A549 treated with RU486 at 1 μM for 4 hours (cell line): ENCODE data around the gene SCAF11. TPM values are rescaled to one million over a fixed set of nuclear protein-coding genes. Genes with fewer than 3 reads are reported as not detected.

Experiments used
- total RNA-seq: library from RNA; stranded (reverse); fragments of 200-300 nt; extraction: Qiagen RNA extraction; gene quantifications from 5 replicates; pipeline ENCODE4 v1.2.3, GENCODE V29; 2022; ENCODE audit warnings: low read depth

SCAF11 gene, protein sequence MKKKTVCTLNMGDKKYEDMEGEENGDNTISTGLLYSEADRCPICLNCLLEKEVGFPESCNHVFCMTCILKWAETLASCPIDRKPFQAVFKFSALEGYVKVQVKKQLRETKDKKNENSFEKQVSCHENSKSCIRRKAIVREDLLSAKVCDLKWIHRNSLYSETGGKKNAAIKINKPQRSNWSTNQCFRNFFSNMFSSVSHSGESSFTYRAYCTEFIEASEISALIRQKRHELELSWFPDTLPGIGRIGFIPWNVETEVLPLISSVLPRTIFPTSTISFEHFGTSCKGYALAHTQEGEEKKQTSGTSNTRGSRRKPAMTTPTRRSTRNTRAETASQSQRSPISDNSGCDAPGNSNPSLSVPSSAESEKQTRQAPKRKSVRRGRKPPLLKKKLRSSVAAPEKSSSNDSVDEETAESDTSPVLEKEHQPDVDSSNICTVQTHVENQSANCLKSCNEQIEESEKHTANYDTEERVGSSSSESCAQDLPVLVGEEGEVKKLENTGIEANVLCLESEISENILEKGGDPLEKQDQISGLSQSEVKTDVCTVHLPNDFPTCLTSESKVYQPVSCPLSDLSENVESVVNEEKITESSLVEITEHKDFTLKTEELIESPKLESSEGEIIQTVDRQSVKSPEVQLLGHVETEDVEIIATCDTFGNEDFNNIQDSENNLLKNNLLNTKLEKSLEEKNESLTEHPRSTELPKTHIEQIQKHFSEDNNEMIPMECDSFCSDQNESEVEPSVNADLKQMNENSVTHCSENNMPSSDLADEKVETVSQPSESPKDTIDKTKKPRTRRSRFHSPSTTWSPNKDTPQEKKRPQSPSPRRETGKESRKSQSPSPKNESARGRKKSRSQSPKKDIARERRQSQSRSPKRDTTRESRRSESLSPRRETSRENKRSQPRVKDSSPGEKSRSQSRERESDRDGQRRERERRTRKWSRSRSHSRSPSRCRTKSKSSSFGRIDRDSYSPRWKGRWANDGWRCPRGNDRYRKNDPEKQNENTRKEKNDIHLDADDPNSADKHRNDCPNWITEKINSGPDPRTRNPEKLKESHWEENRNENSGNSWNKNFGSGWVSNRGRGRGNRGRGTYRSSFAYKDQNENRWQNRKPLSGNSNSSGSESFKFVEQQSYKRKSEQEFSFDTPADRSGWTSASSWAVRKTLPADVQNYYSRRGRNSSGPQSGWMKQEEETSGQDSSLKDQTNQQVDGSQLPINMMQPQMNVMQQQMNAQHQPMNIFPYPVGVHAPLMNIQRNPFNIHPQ (N-terminal part only)
- total RNA-seq = 40.3 to 67.5 TPM (median 53.2 TPM) in 5 replicates

DNA sequence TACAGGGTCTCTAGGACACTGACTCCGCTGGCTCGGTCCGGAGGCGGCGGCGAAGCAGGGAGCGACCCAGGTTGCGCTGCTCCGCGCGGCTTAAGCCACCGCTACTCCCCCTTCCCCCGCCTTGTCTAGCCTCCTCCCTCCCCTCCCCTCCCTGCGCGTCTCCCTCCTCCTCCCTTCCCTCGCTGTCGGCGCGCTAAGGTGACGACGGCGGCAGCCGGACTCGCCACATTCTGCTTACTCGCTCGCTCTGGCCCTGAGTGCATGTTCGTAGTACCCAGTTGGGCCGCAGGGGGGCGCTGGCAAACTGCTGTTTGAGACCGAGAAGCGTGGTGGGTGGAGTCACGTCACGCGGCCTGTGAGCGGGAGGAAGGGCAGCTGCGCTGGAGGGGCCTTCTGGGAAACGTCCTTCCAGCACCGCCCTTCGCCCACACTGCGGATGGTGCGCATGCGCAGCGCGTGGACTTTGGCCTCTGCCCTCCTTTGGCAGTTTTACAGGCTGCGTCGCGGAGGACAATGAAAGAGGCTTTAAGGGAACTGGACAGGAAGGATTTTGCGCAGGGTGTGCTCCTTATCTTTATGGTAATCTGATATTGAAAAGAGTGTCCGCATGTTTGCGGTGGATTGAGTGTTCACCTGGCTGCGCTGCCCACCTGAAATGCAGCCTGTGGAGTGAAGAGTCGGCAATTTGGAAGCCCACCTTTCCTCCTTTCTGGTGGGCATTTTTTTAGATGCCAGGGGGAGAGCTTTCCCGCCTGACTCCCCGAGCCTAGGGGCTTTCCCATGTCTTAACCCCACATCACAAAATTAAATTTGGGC, at the start of gene SCAF11:
TSS of gene SCAF11 (minus strand) at position 107 of the 816 bp plus-strand sequence. CDS start 26,407 bp downstream, outside the sequence.

